Neural cell (in vitro differentiated cells): ENCODE data around the gene PTPN1. TPM values are rescaled to one million over a fixed set of nuclear protein-coding genes. Genes with fewer than 3 reads are reported as not detected.

Experiments
- H2AFZ ChIP-seq: fragments of 200-600, 300-800 bp; sonication (generic), shearing (Covaris generic); 2 replicates; pipeline ENCODE4 v1.6.0; 2014; ENCODE audit warnings: low read depth, mild to moderate bottlenecking, antibody characterized with exemption, low read length, moderate library complexity
- H3F3A ChIP-seq: fragments of 200-600 bp; shearing (Covaris generic); 2 replicates; pipeline ENCODE4 v1.6.1; 2016; ENCODE audit warnings: mild to moderate bottlenecking, moderate library complexity, mixed read lengths, antibody characterized with exemption, low read length; ENCODE audit not compliant: insufficient read depth, poor library complexity, severe bottlenecking
- H3K27ac ChIP-seq: fragments of 200-600, 300-800 bp; sonication (generic), shearing (Covaris generic); 2 replicates; pipeline ENCODE4 v1.5.1; 2014; ENCODE audit warnings: mild to moderate bottlenecking, low read length, moderate library complexity
- H3K27me3 ChIP-seq: fragments of 300-800, 200-600 bp; sonication (generic), shearing (Covaris generic); 2 replicates; pipeline ENCODE4 v1.6.0; 2014; ENCODE audit warnings: mild to moderate bottlenecking, low read depth, low read length, moderate library complexity; ENCODE audit not compliant: insufficient read depth
- H3K36me3 ChIP-seq: fragments of 300-800, 200-600 bp; sonication (generic), shearing (Covaris generic); 2 replicates; pipeline ENCODE4 v1.5.1; 2014; ENCODE audit warnings: mild to moderate bottlenecking, antibody characterized with exemption, low read length, moderate library complexity; ENCODE audit not compliant: insufficient read depth
- H3K4me2 ChIP-seq: fragments of 300-800, 200-600 bp; sonication (generic), shearing (Covaris generic); 2 replicates; pipeline ENCODE4 v1.6.0; 2014; ENCODE audit warnings: mild to moderate bottlenecking, low read length
- H3K4me3 ChIP-seq: fragments of 300-800, 200-600 bp; sonication (generic), shearing (Covaris generic); 2 replicates; pipeline ENCODE4 v1.5.1; 2014; ENCODE audit warnings: mild to moderate bottlenecking, low read length, moderate library complexity
- H3K79me2 ChIP-seq: fragments of 200-600 bp; shearing (Covaris generic); replicated peaks from 2 replicates; pipeline ENCODE4 v1.6.0; 2014; ENCODE audit warnings: mild to moderate bottlenecking, low read length, moderate library complexity; ENCODE audit not compliant: insufficient read depth
- H3K9ac ChIP-seq: fragments of 300-800, 200-600 bp; sonication (generic), shearing (Covaris generic); 2 replicates; pipeline ENCODE4 v1.6.1; 2016; ENCODE audit warnings: mild to moderate bottlenecking, low read length, mixed read lengths
- H3K9me2 ChIP-seq: fragments of 200-600 bp; shearing (Covaris generic); 2 replicates; pipeline ENCODE4 v1.6.1; 2016; ENCODE audit warnings: mild to moderate bottlenecking, low read length, mixed read lengths; ENCODE audit not compliant: insufficient read depth
- H3K9me3 ChIP-seq: fragments of 200-600, 300-800 bp; sonication (generic), shearing (Covaris generic); 2 replicates; pipeline ENCODE4 v1.6.1; 2016; ENCODE audit warnings: mild to moderate bottlenecking, mixed run types, low read length, moderate library complexity, mixed read lengths
- H4K20me1 ChIP-seq: fragments of 200-600 bp; shearing (Covaris generic); 2 replicates; pipeline ENCODE4 v1.6.1; 2016; ENCODE audit warnings: mild to moderate bottlenecking, mixed run types; ENCODE audit not compliant: insufficient read depth
- CTCF ChIP-seq: fragments of 450-650 bp; IDR thresholded peaks from 2 replicates; pipeline ENCODE4 v1.5.1; 2014; ENCODE audit warnings: antibody characterized with exemption, mild to moderate bottlenecking, moderate library complexity; ENCODE audit not compliant: poor library complexity, severe bottlenecking
- EP300 ChIP-seq: fragments of 450-650 bp; conservative IDR thresholded peaks from 2 replicates; pipeline ENCODE4 v1.6.1; 2014; ENCODE audit warnings: antibody characterized with exemption, mild to moderate bottlenecking, moderate library complexity; ENCODE audit not compliant: poor library complexity, severe bottlenecking
- EZH2 ChIP-seq: fragments of 200-600, 300-800 bp; shearing (Covaris generic), sonication (generic); IDR thresholded peaks from 2 replicates; pipeline ENCODE4 v1.6.1; 2014; ENCODE audit warnings: antibody characterized with exemption, low read length, borderline replicate concordance, mild to moderate bottlenecking; ENCODE audit not compliant: insufficient read depth, poor library complexity, severe bottlenecking
- MXI1 ChIP-seq: fragments of 450-650 bp; conservative IDR thresholded peaks from 2 replicates; pipeline ENCODE4 v1.6.1; 2014; ENCODE audit warnings: antibody characterized with exemption, mild to moderate bottlenecking; ENCODE audit not compliant: poor library complexity, severe bottlenecking
- POLR2AphosphoS5 ChIP-seq: IDR thresholded peaks from 2 replicates; pipeline ENCODE4 v1.6.1; 2012
- RAD21 ChIP-seq: fragments of 450-650 bp; conservative IDR thresholded peaks from 2 replicates; pipeline ENCODE4 v1.6.1; 2014; ENCODE audit warnings: antibody characterized with exemption, mild to moderate bottlenecking, moderate library complexity
- REST ChIP-seq: IDR thresholded peaks from 2 replicates; pipeline ENCODE4 v1.6.1; 2012; ENCODE audit warnings: borderline replicate concordance
- SMC3 ChIP-seq: fragments of 450-650 bp; conservative IDR thresholded peaks from 2 replicates; pipeline ENCODE4 v1.6.1; 2014; ENCODE audit warnings: antibody characterized with exemption, mild to moderate bottlenecking, moderate library complexity; ENCODE audit not compliant: poor library complexity
- TAF1 ChIP-seq: IDR thresholded peaks from 2 replicates; pipeline ENCODE4 v1.6.1; 2012; ENCODE audit warnings: low read depth
- polyA plus RNA-seq: library from polyadenylated mRNA; depleted of rRNA; stranded (reverse); fragments of >200 nt; gene quantifications from 2 replicates; pipeline ENCODE4 v1.2.3, GENCODE V29; 2014

Gene PTPN1
- polyA plus RNA-seq, 1 donor from 2014 or later: 48.1 TPM

- H3K27ac ChIP-seq: no peak overlapping the region
- no peaks in the 10 kb centered on the region for H3K79me2 ChIP-seq
- no peak for TF ChIP-seq EZH2
- no peak for TF ChIP-seq POLR2AphosphoS5
- no peaks in the 10 kb centered on the region for H3F3A ChIP-seq
- no peak overlapping the region for H2AFZ ChIP-seq
- no peaks in the 10 kb centered on the region for H4K20me1 ChIP-seq
- no peaks in the 10 kb centered on the region for H3K27me3 ChIP-seq
- H3K9me2 ChIP-seq: no peaks in the 10 kb centered on the region
- no peaks in the 10 kb centered on the region for H3K36me3 ChIP-seq
- H3K4me3 ChIP-seq: no peak overlapping the region
- H3K9me3 ChIP-seq: no peaks in the 10 kb centered on the region
- no peak overlapping the region for H3K9ac ChIP-seq
- no peak overlapping the region for H3K4me2 ChIP-seq
Measured at GRCh38 chr20:50494428-50494827, 15.8 kb upstream of the PTPN1 start.

GRCh38 chr20:50496773-50497385, 13.3 kb upstream of the PTPN1 start:
- Histone ChIP-seq H2AFZ (no peak overlapping the region), H4K20me1 (no peaks in the 10 kb centered on the region), H3K36me3 (no peaks in the 10 kb centered on the region), H3K4me2 (no peak overlapping the region), H3K27ac (no peak overlapping the region), H3K9me3 (no peaks in the 10 kb centered on the region), H3K9ac (no peak overlapping the region), H3K4me3 (no peak overlapping the region), H3K9me2 (no peaks in the 10 kb centered on the region), H3K27me3 (no peaks in the 10 kb centered on the region), H3F3A (no peaks in the 10 kb centered on the region), H3K79me2 (no peaks in the 10 kb centered on the region)
- TF ChIP-seq POLR2AphosphoS5 (no peak), MXI1 (no peak), CTCF (no peak), REST (no peak), RAD21 (no peak), TAF1 (no peak), EP300 (no peak), SMC3 (no peak), EZH2 (no peak)
